ENCODE measurements around the gene SLC35B2. TPM values are rescaled to one million over a fixed set of nuclear protein-coding genes. Genes with fewer than 3 reads are reported as not detected.
A peak's percentile ranks its signal among the peaks of the same experiment; 100 is the strongest.

The SLC35B2 gene
- total RNA-seq, result 10 to 100 TPM; 32.8 to 50.5 (median 38.1) TPM

GRCh38 chr6:44257025-44257752 lies at the start of gene SLC35B2:
Gene SLC35B2 (minus strand): TSS chr6:44257528. CDS start chr6:44257410, 118 bp downstream.
- Histone ChIP-seq H3K4me1 (peaks cover 6 to 10% of the 10 kb centered on the region in 2 donors), H3K4me3 (peak within 1 kb of the TSS; percentile 82 to 100 (median 95)), H3K36me3 (no peaks in the 10 kb centered on the region), H3K27me3 (no peaks in the 10 kb centered on the region), H3K27ac (peak within 1 kb of the TSS; percentile 93 to 98), H3K9me3 (no peaks in the 10 kb centered on the region)
- TF ChIP-seq POLR2AphosphoS5 (IDR thresholded peaks at IDR 0.05) (peak in 2 of 3 donors; percentile 26 to 67), POLR2A (IDR thresholded peaks at IDR 0.05) (no peak)
- TF ChIP-seq, protein P1, sequence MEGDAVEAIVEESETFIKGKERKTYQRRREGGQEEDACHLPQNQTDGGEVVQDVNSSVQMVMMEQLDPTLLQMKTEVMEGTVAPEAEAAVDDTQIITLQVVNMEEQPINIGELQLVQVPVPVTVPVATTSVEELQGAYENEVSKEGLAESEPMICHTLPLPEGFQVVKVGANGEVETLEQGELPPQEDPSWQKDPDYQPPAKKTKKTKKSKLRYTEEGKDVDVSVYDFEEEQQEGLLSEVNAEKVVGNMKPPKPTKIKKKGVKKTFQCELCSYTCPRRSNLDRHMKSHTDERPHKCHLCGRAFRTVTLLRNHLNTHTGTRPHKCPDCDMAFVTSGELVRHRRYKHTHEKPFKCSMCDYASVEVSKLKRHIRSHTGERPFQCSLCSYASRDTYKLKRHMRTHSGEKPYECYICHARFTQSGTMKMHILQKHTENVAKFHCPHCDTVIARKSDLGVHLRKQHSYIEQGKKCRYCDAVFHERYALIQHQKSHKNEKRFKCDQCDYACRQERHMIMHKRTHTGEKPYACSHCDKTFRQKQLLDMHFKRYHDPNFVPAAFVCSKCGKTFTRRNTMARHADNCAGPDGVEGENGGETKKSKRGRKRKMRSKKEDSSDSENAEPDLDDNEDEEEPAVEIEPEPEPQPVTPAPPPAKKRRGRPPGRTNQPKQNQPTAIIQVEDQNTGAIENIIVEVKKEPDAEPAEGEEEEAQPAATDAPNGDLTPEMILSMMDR (IDR thresholded peaks at IDR 0.05), result peak in 1 of 3 donors; percentile 74
- intact Hi-C loops (cut with DNase I; ENCODE audit: low total_unique reads), result no loop called here
- peak; percentile 65 to 67 for DNase-seq (ENCODE audit: low spot score in 2 of 2)

DNA sequence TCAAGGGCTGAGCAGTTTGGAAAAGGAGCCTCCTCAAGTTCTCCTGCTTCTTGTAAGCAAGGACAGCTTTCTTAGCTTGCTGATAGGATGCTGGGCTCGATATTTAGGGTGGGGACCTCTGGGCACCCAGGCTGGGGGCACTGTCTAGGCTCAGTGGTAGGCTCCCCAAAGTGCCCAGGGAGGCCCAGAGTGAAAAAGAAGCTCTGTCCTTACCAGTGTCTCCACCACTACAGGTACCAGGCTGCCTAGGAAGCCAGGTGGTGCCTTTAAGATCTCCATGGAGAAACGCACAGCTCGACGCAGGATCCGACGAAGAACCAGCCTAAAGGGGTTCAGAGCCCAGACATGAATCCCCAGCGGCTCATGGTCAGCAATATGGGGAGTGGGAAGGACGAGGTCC lies 49.4 kb upstream of the SLC35B2 start:
- intact Hi-C loops (cut with DNase I; ENCODE audit: low total_unique reads), result no loop called here
- Histone ChIP-seq H3K36me3 (no peaks in the 10 kb centered on the region), H3K4me3 (no peak overlapping the region), H3K27me3 (no peaks in the 10 kb centered on the region), H3K4me1 (no peaks in the 10 kb centered on the region), H3K27ac (no peak overlapping the region), H3K9me3 (no peaks in the 10 kb centered on the region)
- no peak for DNase-seq (ENCODE audit: low spot score in 2 of 2)
- no peak for TF ChIP-seq POLR2A (IDR thresholded peaks at IDR 0.05)
- TF ChIP-seq, protein P1 (IDR thresholded peaks at IDR 0.05), result no peak
- TF ChIP-seq POLR2AphosphoS5 (IDR thresholded peaks at IDR 0.05), result no peak

DNA sequence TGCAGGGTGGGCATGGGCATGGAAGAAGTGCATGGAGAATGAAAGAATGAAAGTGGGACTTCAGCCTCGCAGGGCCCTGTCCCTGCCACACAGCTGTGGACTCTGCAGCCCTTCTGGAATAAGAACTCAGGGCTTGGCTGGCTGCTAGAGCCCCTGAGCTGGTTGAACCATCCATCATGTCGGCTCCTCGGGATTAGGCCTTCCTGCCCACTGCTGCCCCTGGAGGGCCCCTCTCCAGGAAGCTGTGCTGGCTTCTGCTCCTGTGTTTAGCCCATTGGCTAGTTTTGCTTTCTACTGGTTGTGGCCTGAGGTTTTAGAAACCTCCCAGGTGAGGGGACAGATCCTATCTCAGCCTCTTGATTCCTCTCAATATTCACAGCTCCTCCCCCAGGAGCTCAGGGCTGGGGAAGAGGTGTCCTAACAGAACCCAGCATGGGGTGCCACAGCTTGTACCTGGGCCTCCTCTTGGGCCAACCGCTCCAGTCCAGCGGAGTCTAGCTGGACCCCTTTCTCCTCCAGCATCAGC lies 47.9 kb upstream of the SLC35B2 start:
- no peaks in the 10 kb centered on the region for H3K27me3 ChIP-seq
- H3K27ac ChIP-seq, result no peak overlapping the region
- no peak overlapping the region for H3K4me3 ChIP-seq
- H3K36me3 ChIP-seq, result no peaks in the 10 kb centered on the region
- TF ChIP-seq POLR2A (IDR thresholded peaks at IDR 0.05) (no peak), POLR2AphosphoS5 (IDR thresholded peaks at IDR 0.05) (no peak)
- TF ChIP-seq, protein P1 (IDR thresholded peaks at IDR 0.05), result no peak
- no peak for DNase-seq (ENCODE audit: low spot score in 2 of 2)
- no peaks in the 10 kb centered on the region for H3K4me1 ChIP-seq
- H3K9me3 ChIP-seq, result no peaks in the 10 kb centered on the region
- intact Hi-C loops (cut with DNase I; ENCODE audit: low total_unique reads), result no loop called here

GRCh38 chr6:44304282-44305199 lies 47.2 kb upstream of the SLC35B2 start:
- Histone ChIP-seq H3K4me1 (no peaks in the 10 kb centered on the region), H3K36me3 (no peaks in the 10 kb centered on the region), H3K27ac (no peak overlapping the region), H3K4me3 (no peak overlapping the region), H3K9me3 (no peaks in the 10 kb centered on the region), H3K27me3 (no peaks in the 10 kb centered on the region)
- intact Hi-C loops (cut with DNase I; ENCODE audit: low total_unique reads), result no loop called here
- DNase-seq (ENCODE audit: low spot score in 2 of 2), result no peak
- TF ChIP-seq, protein P1 (IDR thresholded peaks at IDR 0.05), result peak; percentile 26 to 47 (median 38)
- TF ChIP-seq POLR2AphosphoS5 (IDR thresholded peaks at IDR 0.05), result no peak

All from breast epithelium (tissue), 4 donors.